GM23248 (cell line): ENCODE data around the gene GSN. TPM values are rescaled to one million over a fixed set of nuclear protein-coding genes. Genes with fewer than 3 reads are reported as not detected.
A peak's percentile ranks its signal among the peaks of the same experiment; 100 is the strongest.

Experiments
- DNase-seq: peaks from one replicate; pipeline ENCODE4 v3.0.0-alpha.2; 2015
- H2AFZ ChIP-seq: fragments of 200-600 bp; sonication (generic); 2 replicates; pipeline ENCODE4 v1.6.1; 2016; ENCODE audit warnings: antibody characterized with exemption
- H3F3A ChIP-seq: fragments of 200-600 bp; sonication (generic); 2 replicates; pipeline ENCODE4 v1.6.1; 2016; ENCODE audit warnings: mild to moderate bottlenecking, antibody characterized with exemption, mixed run types; ENCODE audit not compliant: insufficient read depth
- H3K27ac ChIP-seq: fragments of 200-600 bp; sonication (generic); 2 replicates; pipeline ENCODE4 v1.5.1; 2016; ENCODE audit warnings: mild to moderate bottlenecking
- H3K27me3 ChIP-seq: fragments of 200-600 bp; sonication (generic); replicated peaks from 2 replicates; pipeline ENCODE4 v1.6.1; 2016; ENCODE audit warnings: mild to moderate bottlenecking; ENCODE audit not compliant: insufficient read depth
- H3K36me3 ChIP-seq: fragments of 200-600 bp; sonication (generic); 2 replicates; pipeline ENCODE4 v1.6.1; 2016; ENCODE audit warnings: low read depth, mild to moderate bottlenecking
- H3K4me1 ChIP-seq: fragments of 200-600 bp; sonication (generic); 2 replicates; pipeline ENCODE4 v1.6.1; 2016; ENCODE audit warnings: mild to moderate bottlenecking; ENCODE audit not compliant: insufficient read depth
- H3K4me2 ChIP-seq: fragments of 200-600 bp; sonication (generic); one replicate; pipeline ENCODE4 v1.6.1; 2016; ENCODE audit warnings: mild to moderate bottlenecking; ENCODE audit not compliant: unreplicated experiment
- H3K4me3 ChIP-seq: fragments of 200-600 bp; sonication (generic); 2 replicates; pipeline ENCODE4 v1.5.1; 2016; ENCODE audit warnings: mild to moderate bottlenecking
- H3K79me2 ChIP-seq: fragments of 200-600 bp; sonication (generic); 2 replicates; pipeline ENCODE4 v1.6.1; 2016; ENCODE audit warnings: mild to moderate bottlenecking; ENCODE audit not compliant: insufficient read depth
- H3K9ac ChIP-seq: fragments of 200-600 bp; sonication (generic); 2 replicates; pipeline ENCODE4 v1.6.1; 2016; ENCODE audit warnings: mild to moderate bottlenecking
- H3K9me2 ChIP-seq: fragments of 200-600 bp; sonication (generic); 2 replicates; pipeline ENCODE4 v1.6.1; 2016; ENCODE audit warnings: mixed run types, mild to moderate bottlenecking, moderate library complexity; ENCODE audit not compliant: insufficient read depth
- H3K9me3 ChIP-seq: fragments of 200-600 bp; sonication (generic); one replicate; pipeline ENCODE4 v1.6.1; 2017; ENCODE audit warnings: low read depth
- H4K20me1 ChIP-seq: fragments of 200-600 bp; sonication (generic); 2 replicates; pipeline ENCODE4 v1.6.0; 2016; ENCODE audit not compliant: insufficient read depth
- EZH2 ChIP-seq: fragments of 200-600 bp; sonication (generic); IDR thresholded peaks from 2 replicates; pipeline ENCODE4 v1.6.1; 2018; ENCODE audit warnings: antibody characterized with exemption, mild to moderate bottlenecking; ENCODE audit not compliant: insufficient read depth, poor library complexity, severe bottlenecking
- EZH2phosphoT487 ChIP-seq: fragments of 200-600 bp; sonication (generic); IDR thresholded peaks from 2 replicates; pipeline ENCODE4 v1.6.1; 2018; ENCODE audit warnings: antibody characterized with exemption, moderate library complexity, mild to moderate bottlenecking, low read depth; ENCODE audit not compliant: insufficient read depth
- WGBS, 2 experiments: methylation state at CpG; one replicate each; pipeline ENCODE4 v1.1.6; 2015 to 2017; ENCODE audit warnings: low lambda C conversion rate in 2 of 2, low coverage in 1 of 2; ENCODE audit errors: missing lambda C conversion rate in 2 of 2; 5-methylcytosine and 5-hydroxymethylcytosine counted together
- in situ Hi-C: fragments of 300-500 bp; cut with MboI; formaldehyde crosslinking; loops from 2 replicates; pipeline ENCODE4 v1.15.0; 2020
- polyA plus RNA-seq: library from polyadenylated mRNA; unstranded; fragments of >200 nt; fragmentation: Nextera tagmentation; extraction: Ambion mirVana; gene quantifications from 2 replicates; pipeline ENCODE4 v1.2.1, GENCODE V29; 2016
- total RNA-seq: library from RNA; depleted of rRNA; stranded (reverse); fragments of >200 nt; shearing (Covaris generic); gene quantifications from 2 replicates; pipeline ENCODE4 v1.2.3, GENCODE V29; 2014

Gene GSN
- total and polyA plus RNA-seq, 2 experiments from 2014 or later: 258 to 387 TPM

DNA sequence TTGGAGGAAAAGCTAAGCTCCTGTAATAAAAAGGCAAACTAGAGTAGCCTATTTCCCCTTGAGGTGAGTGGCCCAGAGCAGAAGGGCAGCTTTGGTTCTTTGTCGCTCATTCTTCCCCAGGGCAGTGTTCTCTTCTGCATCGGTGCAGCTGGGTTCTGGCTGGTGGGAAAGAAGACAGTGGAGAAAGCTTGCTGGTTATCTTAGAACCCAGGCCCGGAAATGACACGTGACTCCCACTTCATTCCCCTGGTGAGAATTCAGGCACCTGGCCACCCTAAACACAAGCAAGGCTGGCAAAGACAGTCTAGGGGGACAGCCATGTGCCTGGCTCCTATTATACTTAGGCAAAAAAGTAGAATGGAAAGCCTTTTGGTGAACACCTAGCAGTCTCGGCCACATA, 32.5 kb upstream of the GSN start:
- Histone ChIP-seq H3K4me3 (no peak overlapping the region), H3K4me2 (no peak overlapping the region), H2AFZ (no peak overlapping the region), H3K9me3 (no peaks in the 10 kb centered on the region), H4K20me1 (no peaks in the 10 kb centered on the region), H3F3A (peaks cover 4% of the 10 kb centered on the region; the same call in 1 of the 2 replicates), H3K4me1 (peaks cover 25% of the 10 kb centered on the region), H3K9ac (no peak overlapping the region), H3K9me2 (no peaks in the 10 kb centered on the region), H3K27me3 (no peaks in the 10 kb centered on the region), H3K36me3 (no peaks in the 10 kb centered on the region), H3K27ac (no peak overlapping the region), H3K79me2 (no peaks in the 10 kb centered on the region)
- no peak for DNase-seq
- TF ChIP-seq EZH2 (no peak), EZH2phosphoT487 (no peak)
- 95 to 99% methylated on average over 5 of the region's 5 CpGs for WGBS, 2 experiments
- in situ Hi-C loops: no loop called here

DNA sequence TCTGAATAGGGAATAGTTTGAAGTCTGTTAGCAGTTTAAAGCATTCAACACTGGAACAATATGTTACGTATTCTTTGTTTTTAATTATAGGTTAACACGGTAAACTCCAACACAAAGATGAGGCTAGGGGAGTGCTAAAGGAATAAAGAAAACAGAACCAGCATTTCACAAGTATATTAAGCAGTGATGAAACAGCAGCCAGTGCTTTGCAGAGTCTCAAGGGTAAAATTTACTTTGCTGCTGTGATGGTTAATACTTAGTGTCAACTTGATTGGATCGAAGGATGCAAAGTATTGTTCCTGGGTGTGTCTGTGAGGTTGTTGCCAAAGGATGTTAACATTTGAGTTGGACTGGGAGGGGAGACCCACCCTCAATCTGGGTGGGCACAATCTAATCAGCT, 30.0 kb upstream of the GSN start:
- TF ChIP-seq EZH2phosphoT487 (no peak), EZH2 (no peak)
- Histone ChIP-seq H3K9me3 (no peaks in the 10 kb centered on the region), H4K20me1 (no peaks in the 10 kb centered on the region), H3F3A (peaks cover 23% of the 10 kb centered on the region), H3K27ac (no peak overlapping the region), H3K4me1 (peaks cover 49% of the 10 kb centered on the region), H3K27me3 (no peaks in the 10 kb centered on the region), H3K79me2 (no peaks in the 10 kb centered on the region), H3K36me3 (no peaks in the 10 kb centered on the region), H3K9ac (no peak overlapping the region), H3K9me2 (no peaks in the 10 kb centered on the region), H3K4me3 (no peak overlapping the region), H3K4me2 (no peak overlapping the region), H2AFZ (no peak overlapping the region)
- DNase-seq: no peak
- 46 to 55% methylated on average over 3 of the region's 3 CpGs for WGBS, 2 experiments
- in situ Hi-C loops: no loop called here

DNA sequence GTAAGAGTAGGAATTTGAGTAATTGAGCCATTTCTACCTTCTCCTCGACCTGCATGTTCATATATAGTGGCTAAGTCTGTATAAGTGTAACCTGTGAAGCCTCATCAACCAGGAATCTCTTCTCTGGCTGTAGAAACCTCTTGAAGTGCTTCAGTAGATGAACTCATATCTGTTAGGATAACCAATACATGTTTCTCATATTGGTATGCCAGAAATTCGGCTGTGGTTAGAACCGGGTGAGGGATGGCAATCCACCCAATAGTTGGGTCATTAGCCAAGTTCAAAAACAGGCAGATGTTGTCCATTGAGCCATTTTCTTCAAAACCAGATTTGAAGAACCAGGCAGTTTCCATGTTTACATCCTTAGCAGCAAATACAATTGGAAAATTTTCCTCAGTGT, 28.9 kb upstream of the GSN start:
- H2AFZ ChIP-seq: no peak overlapping the region
- H3F3A ChIP-seq: peaks cover 23% of the 10 kb centered on the region
- no peak overlapping the region for H3K4me3 ChIP-seq
- peaks cover 48% of the 10 kb centered on the region for H3K4me1 ChIP-seq
- H3K27ac ChIP-seq: no peak overlapping the region
- H4K20me1 ChIP-seq: no peaks in the 10 kb centered on the region
- H3K4me2 ChIP-seq: peak overlapping the region; percentile 38
- in situ Hi-C loops: no loop called here
- H3K36me3 ChIP-seq: no peaks in the 10 kb centered on the region
- H3K9me2 ChIP-seq: no peaks in the 10 kb centered on the region
- H3K9me3 ChIP-seq: no peaks in the 10 kb centered on the region
- no peak for TF ChIP-seq EZH2
- TF ChIP-seq EZH2phosphoT487: no peak
- no peak overlapping the region for H3K9ac ChIP-seq
- no peaks in the 10 kb centered on the region for H3K79me2 ChIP-seq
- peak; percentile 36 for DNase-seq
- WGBS, 2 experiments: 34 to 39% methylated on average over 3 of the region's 3 CpGs
- no peaks in the 10 kb centered on the region for H3K27me3 ChIP-seq

DNA sequence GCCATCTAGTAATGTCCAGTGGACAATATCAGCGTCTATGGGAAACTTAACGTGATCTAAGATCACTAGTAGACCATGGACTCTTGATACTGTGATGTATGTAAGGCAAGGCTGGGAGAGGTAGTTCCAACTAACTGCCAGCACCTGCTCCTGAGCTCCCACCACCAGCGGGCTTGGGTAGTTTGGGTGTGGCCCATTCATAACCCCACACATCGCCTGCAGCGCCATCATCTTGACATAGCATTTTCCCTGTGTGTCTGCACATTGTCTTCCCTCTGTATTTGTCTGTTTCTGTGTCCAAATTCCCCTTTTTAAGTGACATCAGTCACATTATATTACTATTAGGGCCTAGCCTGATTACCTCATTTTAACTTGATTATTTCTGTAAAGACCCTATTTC, 28.1 kb upstream of the GSN start:
- in situ Hi-C loops: no loop called here
- TF ChIP-seq EZH2 (no peak), EZH2phosphoT487 (no peak)
- WGBS, 2 experiments: 90 to 92% methylated on average over 5 of the region's 5 CpGs

DNA sequence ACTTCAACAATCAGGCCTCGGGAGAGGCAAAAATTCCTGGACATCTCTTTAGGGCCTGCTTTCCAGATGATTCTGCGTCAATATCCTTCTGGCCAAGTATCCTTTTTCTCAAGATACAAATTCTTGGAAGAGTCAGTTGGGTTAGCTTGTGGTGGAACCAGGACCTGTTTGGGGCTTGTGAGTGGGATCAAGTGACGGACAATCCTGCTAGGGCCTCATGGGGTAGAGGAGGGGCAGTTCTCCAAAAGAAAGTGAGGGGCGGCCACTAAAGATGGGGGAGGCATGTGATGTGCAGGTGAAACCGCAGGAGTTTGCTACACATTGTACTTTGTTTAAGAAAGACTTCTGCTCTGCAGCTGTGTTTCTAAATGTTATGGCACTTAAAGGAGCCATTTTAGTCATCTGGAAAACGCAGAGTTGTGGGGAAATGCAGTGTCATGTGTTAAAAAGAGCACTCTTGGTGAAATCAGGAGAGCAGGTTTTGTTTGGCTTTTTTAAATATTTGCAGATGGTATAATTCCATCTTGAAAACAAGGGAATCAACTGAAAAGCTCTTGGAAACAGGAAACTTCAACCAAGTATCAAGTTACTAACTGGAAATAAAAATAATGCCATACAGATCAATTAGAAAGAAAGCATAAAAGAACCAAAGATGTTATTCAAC, 27.4 kb upstream of the GSN start:
- peak overlapping the region; percentile 16 for H3K27ac ChIP-seq
- H3K4me3 ChIP-seq: no peak overlapping the region
- no peaks in the 10 kb centered on the region for H3K36me3 ChIP-seq
- H3K4me1 ChIP-seq: peaks cover 41% of the 10 kb centered on the region
- H3F3A ChIP-seq: peaks cover 23% of the 10 kb centered on the region
- TF ChIP-seq EZH2phosphoT487: no peak
- no peak for TF ChIP-seq EZH2
- peak overlapping the region; percentile 65; the same call in 1 of the 2 replicates for H2AFZ ChIP-seq
- no peak overlapping the region for H3K4me2 ChIP-seq
- H3K9me3 ChIP-seq: no peaks in the 10 kb centered on the region
- in situ Hi-C loops: no loop called here
- no peaks in the 10 kb centered on the region for H3K9me2 ChIP-seq
- no peak overlapping the region for H3K9ac ChIP-seq
- WGBS, 2 experiments: 44 to 47% methylated on average over 6 of the region's 6 CpGs
- no peaks in the 10 kb centered on the region for H4K20me1 ChIP-seq
- H3K79me2 ChIP-seq: no peaks in the 10 kb centered on the region
- H3K27me3 ChIP-seq: no peaks in the 10 kb centered on the region
- peak; percentile 26 for DNase-seq

More for the DNA sequence above, 28.1 kb upstream of the GSN start:
- no peak overlapping the region for H3K27ac ChIP-seq
- no peak overlapping the region for H3K4me2 ChIP-seq
- H3K27me3 ChIP-seq: no peaks in the 10 kb centered on the region
- no peaks in the 10 kb centered on the region for H3K9me2 ChIP-seq
- H3K36me3 ChIP-seq: no peaks in the 10 kb centered on the region
- no peak overlapping the region for H3K4me3 ChIP-seq
- H2AFZ ChIP-seq: no peak overlapping the region
- H3F3A ChIP-seq: peaks cover 23% of the 10 kb centered on the region
- peaks cover 41% of the 10 kb centered on the region for H3K4me1 ChIP-seq
- no peaks in the 10 kb centered on the region for H4K20me1 ChIP-seq
- no peaks in the 10 kb centered on the region for H3K9me3 ChIP-seq
- H3K79me2 ChIP-seq: no peaks in the 10 kb centered on the region
- DNase-seq: no peak
- no peak overlapping the region for H3K9ac ChIP-seq
